ENCODE measurements around the gene PTGDS. TPM values are rescaled to one million over a fixed set of nuclear protein-coding genes. Genes with fewer than 3 reads are reported as not detected.

PTGDS gene
- total RNA-seq, 1 donor from 2014 or later = 0.36 TPM

- no peaks in the 10 kb centered on the region for H3K36me3 Mint-ChIP-seq (ENCODE audit: low read depth)
- intact Hi-C loops (cut with micrococcal nuclease) = loop anchor here (1.0 to 5.0 kb wide), 3 partner anchors 28 to 77 kb away; partner anchors contain the start of genes ABCA2 and PAXX
- H3K27ac Mint-ChIP-seq = peak overlapping the region; percentile 83
- H3K9me3 Mint-ChIP-seq = no peaks in the 10 kb centered on the region
- DNase-seq (ENCODE audit: low spot score) = peak; percentile 94
- no peaks in the 10 kb centered on the region for H3K4me1 Mint-ChIP-seq (ENCODE audit: low read depth)
- H3K4me3 Mint-ChIP-seq = peak overlapping the region; percentile 84
- H3K27me3 Mint-ChIP-seq (ENCODE audit: insufficient read depth) = no peaks in the 10 kb centered on the region
Measured at GRCh38 chr9:136949817-136950655, 27.3 kb upstream of the PTGDS start.

- Mint-ChIP-seq H3K36me3 (ENCODE audit: low read depth) (no peaks in the 10 kb centered on the region), H3K27me3 (ENCODE audit: insufficient read depth) (no peaks in the 10 kb centered on the region), H3K4me1 (ENCODE audit: low read depth) (no peaks in the 10 kb centered on the region), H3K9me3 (no peaks in the 10 kb centered on the region), H3K4me3 (peak overlapping the region; percentile 84), H3K27ac (peak overlapping the region; percentile 83)
- intact Hi-C loops (cut with micrococcal nuclease) = loop anchor here (1.0 kb wide), 1 partner anchor 42 kb away; the partner anchor contains the start of gene PAXX
- DNase-seq (ENCODE audit: low spot score) = no peak
Measured at GRCh38 chr9:136950656-136951276, 26.5 kb upstream of the PTGDS start.

GRCh38 chr9:136951541-136952320 lies 25.6 kb upstream of the PTGDS start, which contains the start of gene LCN12:
Gene LCN12, plus strand, starts transcription at chr9:136952273. Its CDS starts 55 bp downstream, at chr9:136952328.
- no peak within 1 kb of the TSS for H3K27ac Mint-ChIP-seq
- no peaks in the 10 kb centered on the region for H3K27me3 Mint-ChIP-seq (ENCODE audit: insufficient read depth)
- H3K4me3 Mint-ChIP-seq = no peak within 1 kb of the TSS
- intact Hi-C loops (cut with micrococcal nuclease) = no loop called here
- H3K9me3 Mint-ChIP-seq = peaks cover 7% of the 10 kb centered on the region
- H3K4me1 Mint-ChIP-seq (ENCODE audit: low read depth) = no peaks in the 10 kb centered on the region
- H3K36me3 Mint-ChIP-seq (ENCODE audit: low read depth) = no peaks in the 10 kb centered on the region
- DNase-seq (ENCODE audit: low spot score) = no peak

- H3K36me3 Mint-ChIP-seq (ENCODE audit: low read depth) = no peaks in the 10 kb centered on the region
- H3K27ac Mint-ChIP-seq = no peak overlapping the region
- no peak overlapping the region for H3K4me3 Mint-ChIP-seq
- peaks cover 9% of the 10 kb centered on the region for H3K9me3 Mint-ChIP-seq
- H3K27me3 Mint-ChIP-seq (ENCODE audit: insufficient read depth) = no peaks in the 10 kb centered on the region
- no peaks in the 10 kb centered on the region for H3K4me1 Mint-ChIP-seq (ENCODE audit: low read depth)
- intact Hi-C loops (cut with micrococcal nuclease) = no loop called here
- DNase-seq (ENCODE audit: low spot score) = no peak
Measured at GRCh38 chr9:136952321-136952850, 24.9 kb upstream of the PTGDS start.

GRCh38 chr9:136952876-136953770 lies 24.2 kb upstream of the PTGDS start:
- Mint-ChIP-seq H3K36me3 (ENCODE audit: low read depth) (no peaks in the 10 kb centered on the region), H3K9me3 (peaks cover 9% of the 10 kb centered on the region), H3K4me1 (ENCODE audit: low read depth) (no peaks in the 10 kb centered on the region), H3K27me3 (ENCODE audit: insufficient read depth) (no peaks in the 10 kb centered on the region), H3K27ac (no peak overlapping the region), H3K4me3 (no peak overlapping the region)
- no peak for DNase-seq (ENCODE audit: low spot score)
- intact Hi-C loops (cut with micrococcal nuclease) = no loop called here

- no peaks in the 10 kb centered on the region for H3K4me1 Mint-ChIP-seq (ENCODE audit: low read depth)
- no peaks in the 10 kb centered on the region for H3K27me3 Mint-ChIP-seq (ENCODE audit: insufficient read depth)
- no peaks in the 10 kb centered on the region for H3K36me3 Mint-ChIP-seq (ENCODE audit: low read depth)
- intact Hi-C loops (cut with micrococcal nuclease) = no loop called here
- no peak for DNase-seq (ENCODE audit: low spot score)
- H3K27ac Mint-ChIP-seq = no peak overlapping the region
- H3K9me3 Mint-ChIP-seq = peaks cover 9% of the 10 kb centered on the region
- no peak overlapping the region for H3K4me3 Mint-ChIP-seq
Measured at GRCh38 chr9:136953771-136954269, 23.5 kb upstream of the PTGDS start.

- DNase-seq (ENCODE audit: low spot score) = no peak
- H3K27ac Mint-ChIP-seq = no peak overlapping the region
- H3K9me3 Mint-ChIP-seq = peaks cover 9% of the 10 kb centered on the region
- no peak overlapping the region for H3K4me3 Mint-ChIP-seq
- intact Hi-C loops (cut with micrococcal nuclease) = no loop called here
- H3K36me3 Mint-ChIP-seq (ENCODE audit: low read depth) = no peaks in the 10 kb centered on the region
- no peaks in the 10 kb centered on the region for H3K27me3 Mint-ChIP-seq (ENCODE audit: insufficient read depth)
- H3K4me1 Mint-ChIP-seq (ENCODE audit: low read depth) = no peaks in the 10 kb centered on the region
Measured at GRCh38 chr9:136954270-136955083, 22.8 kb upstream of the PTGDS start.

- no peaks in the 10 kb centered on the region for H3K36me3 Mint-ChIP-seq (ENCODE audit: low read depth)
- no peaks in the 10 kb centered on the region for H3K4me1 Mint-ChIP-seq (ENCODE audit: low read depth)
- H3K4me3 Mint-ChIP-seq = no peak overlapping the region
- DNase-seq (ENCODE audit: low spot score) = no peak
- no peaks in the 10 kb centered on the region for H3K27me3 Mint-ChIP-seq (ENCODE audit: insufficient read depth)
- no peak overlapping the region for H3K27ac Mint-ChIP-seq
- intact Hi-C loops (cut with micrococcal nuclease) = no loop called here
- peaks cover 9% of the 10 kb centered on the region for H3K9me3 Mint-ChIP-seq
Measured at GRCh38 chr9:136955202-136955942, 21.9 kb upstream of the PTGDS start.

GRCh38 chr9:136955943-136956335 lies 21.4 kb upstream of the PTGDS start:
- Mint-ChIP-seq H3K9me3 (peaks cover 9% of the 10 kb centered on the region), H3K4me1 (ENCODE audit: low read depth) (no peaks in the 10 kb centered on the region), H3K27ac (no peak overlapping the region), H3K27me3 (ENCODE audit: insufficient read depth) (no peaks in the 10 kb centered on the region), H3K36me3 (ENCODE audit: low read depth) (no peaks in the 10 kb centered on the region), H3K4me3 (no peak overlapping the region)
- intact Hi-C loops (cut with micrococcal nuclease) = no loop called here
- no peak for DNase-seq (ENCODE audit: low spot score)

GRCh38 chr9:136956604-136957003 lies 20.7 kb upstream of the PTGDS start:
- H3K4me3 Mint-ChIP-seq = no peak overlapping the region

GRCh38 chr9:136957461-136957860 lies 19.8 kb upstream of the PTGDS start:
- no peak for DNase-seq (ENCODE audit: low spot score)
- peaks cover 9% of the 10 kb centered on the region for H3K9me3 Mint-ChIP-seq
- no peak overlapping the region for H3K4me3 Mint-ChIP-seq
- no peaks in the 10 kb centered on the region for H3K27me3 Mint-ChIP-seq (ENCODE audit: insufficient read depth)
- intact Hi-C loops (cut with micrococcal nuclease) = no loop called here
- no peak overlapping the region for H3K27ac Mint-ChIP-seq
- H3K4me1 Mint-ChIP-seq (ENCODE audit: low read depth) = no peaks in the 10 kb centered on the region
- H3K36me3 Mint-ChIP-seq (ENCODE audit: low read depth) = no peaks in the 10 kb centered on the region

More at GRCh38 chr9:136956604-136957003, 20.7 kb upstream of the PTGDS start:
- no peak for DNase-seq (ENCODE audit: low spot score)
- peak overlapping the region; percentile 56 for H3K27ac Mint-ChIP-seq
- H3K27me3 Mint-ChIP-seq (ENCODE audit: insufficient read depth) = no peaks in the 10 kb centered on the region
- no peaks in the 10 kb centered on the region for H3K4me1 Mint-ChIP-seq (ENCODE audit: low read depth)
- intact Hi-C loops (cut with micrococcal nuclease) = no loop called here
- peaks cover 9% of the 10 kb centered on the region for H3K9me3 Mint-ChIP-seq
- H3K36me3 Mint-ChIP-seq (ENCODE audit: low read depth) = no peaks in the 10 kb centered on the region
